PC-9 (cell line): ENCODE measurements around the gene BIRC5.

ENCODE experiments used
- CTCF ChIP-seq: fragments of 200-600 bp; sonication (generic); conservative IDR thresholded peaks from 2 replicates; pipeline ENCODE4 v1.6.1; 2017; ENCODE audit warnings: mixed run types, antibody characterized with exemption, mild to moderate bottlenecking, moderate library complexity
- EZH2 ChIP-seq: fragments of 200-600 bp; sonication (generic); IDR thresholded peaks from 2 replicates; pipeline ENCODE4 v1.8.0; 2017; ENCODE audit warnings: antibody characterized with exemption, low read depth

- TF ChIP-seq CTCF (no peak), EZH2 (no peak)
Measured at GRCh38 chr17:78240839-78241238, 26.8 kb downstream of the BIRC5 start.
